ENCODE results near the gene ELOVL1. TPM values are rescaled to one million over a fixed set of nuclear protein-coding genes. Genes with fewer than 3 reads are reported as not detected.

Gene ELOVL1
- total and polyA plus RNA-seq, 10 of the 15 experiments (the other 5 are each of a cell fraction or from before 2014, with no cell fraction given): 58.5 to 139 (median 89.8) TPM

DNA sequence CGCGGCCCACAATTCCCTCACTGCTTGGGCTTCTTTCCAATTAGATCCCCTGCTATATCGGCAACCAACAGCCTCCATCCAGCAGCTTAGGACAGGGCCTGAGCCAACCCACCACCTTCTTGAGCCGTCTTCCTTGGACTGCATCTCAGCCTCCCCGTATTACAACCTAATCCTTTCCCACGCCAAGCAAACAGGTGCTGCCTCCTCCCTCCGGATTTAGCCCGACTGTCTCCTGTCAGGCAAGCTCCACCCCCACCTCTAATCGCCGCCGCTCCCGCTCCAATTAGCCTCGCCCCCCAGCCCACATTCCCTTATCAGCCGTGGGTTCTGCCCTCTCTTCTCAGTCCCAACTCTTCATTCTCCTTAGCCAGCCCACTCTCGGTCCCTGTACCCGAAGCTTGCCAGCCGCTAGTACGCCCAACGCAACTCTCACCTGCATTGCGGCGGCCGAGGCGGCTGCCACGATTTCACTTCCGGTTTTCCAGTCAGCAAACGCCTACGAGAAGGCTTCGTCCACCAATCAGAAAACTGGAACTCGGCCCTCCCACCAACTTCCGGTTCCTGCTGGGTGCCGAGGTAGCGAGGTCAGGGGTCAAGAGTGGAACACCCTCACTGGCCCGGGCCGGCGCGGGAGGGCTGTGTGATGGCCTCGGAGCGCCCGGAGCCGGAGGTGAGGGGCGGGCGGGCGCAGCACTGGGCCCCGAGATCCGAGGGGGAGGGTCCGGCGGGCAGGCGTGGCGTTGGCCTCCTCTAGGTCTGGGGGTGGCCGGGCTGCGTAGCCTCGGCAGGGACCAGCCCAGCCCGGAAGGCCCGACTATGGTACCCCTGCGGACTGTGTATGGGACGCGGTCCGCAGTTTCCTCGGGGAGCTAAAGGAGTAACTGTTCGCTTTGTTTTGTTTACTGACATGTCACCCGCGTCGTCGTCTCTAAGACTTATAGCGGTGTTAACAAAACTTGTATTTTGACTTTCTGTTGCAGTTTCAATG lies 21.8 kb upstream of the ELOVL1 start, which contains the start of the genes MED8 and SZT2 (continued):
- no peak for TF ChIP-seq BMI1 (IDR thresholded peaks at IDR 0.05; ENCODE audit: borderline replicate concordance)
- no peak for TF ChIP-seq EP300 (IDR thresholded peaks at IDR 0.05; ENCODE audit: borderline replicate concordance in 1 of 2, control insufficient read depth in 1 of 2, low read depth in 2 of 2, low read length in 2 of 2)
- no peak for TF ChIP-seq SMC3 (IDR thresholded peaks at IDR 0.05; ENCODE audit: borderline replicate concordance, low read length)
- TF ChIP-seq WRNIP1 (IDR thresholded peaks at IDR 0.05; ENCODE audit: borderline replicate concordance, low read depth, low read length): no peak
- peak; percentile 82 for TF ChIP-seq E4F1 (IDR thresholded peaks at IDR 0.05; ENCODE audit: borderline replicate concordance, partially characterized antibody)
- peak; percentile 85 for TF ChIP-seq SPI1 (IDR thresholded peaks at IDR 0.05; ENCODE audit: borderline replicate concordance, insufficient read depth, low read depth, low read length)
- TF ChIP-seq SMAD1 (IDR thresholded peaks at IDR 0.05; ENCODE audit: low read depth, partially characterized antibody): peak; percentile 80
- no peak for TF ChIP-seq USF1 (IDR thresholded peaks at IDR 0.05; ENCODE audit: borderline replicate concordance, extremely low read length, insufficient read depth, low read depth, low read length)
